Tibial nerve (tissue), 4 donors: ENCODE results near the gene PPP6C.

Experiments used
- EP300 ChIP-seq, 2 donors: sonication (generic); formaldehyde crosslinking; IDR thresholded peaks; one replicate each; pipeline ENCODE4 v1.6.1; 2017; ENCODE audit warnings: antibody characterized with exemption in 2 of 2, mild to moderate bottlenecking in 1 of 2
- POLR2A ChIP-seq, 2 donors: fragments of 450-650 bp; IDR thresholded peaks; one replicate each; pipeline ENCODE4 v1.6.1; 2017; ENCODE audit warnings: antibody characterized with exemption in 2 of 2, mild to moderate bottlenecking in 2 of 2, moderate library complexity in 2 of 2
- TF ChIP-seq, protein P1 (sequence below), 5 experiments: fragments of 200-600 bp in 3 of 5; fragments of 450-650 bp in 2 of 5; sonication (generic) in 3 of 5; IDR thresholded peaks; one replicate each; pipeline ENCODE4 v1.5.1; 2016 to 2019; ENCODE audit warnings: antibody characterized with exemption in 5 of 5, mild to moderate bottlenecking in 3 of 5, moderate library complexity in 2 of 5

DNA sequence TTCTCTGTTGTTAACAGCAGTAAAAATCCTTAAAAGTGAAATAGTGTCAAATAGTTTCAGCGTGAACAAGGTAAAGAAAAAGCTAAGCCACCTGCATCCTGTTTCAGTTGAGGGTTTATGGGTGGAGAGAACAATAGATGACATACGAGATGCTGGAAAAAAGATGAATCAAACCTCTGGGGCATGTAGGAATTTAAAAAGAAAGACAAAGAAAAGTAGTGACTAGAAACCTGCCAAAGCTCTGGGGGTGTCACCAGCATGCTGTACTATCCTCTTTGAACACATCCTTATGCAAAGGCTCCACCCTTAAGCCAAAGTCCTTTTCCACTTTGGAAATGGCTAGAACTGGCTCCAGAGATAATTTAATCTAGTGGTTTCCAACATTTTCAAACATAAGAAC lies 68.5 kb downstream of the PPP6C start:
- TF ChIP-seq, protein P1, sequence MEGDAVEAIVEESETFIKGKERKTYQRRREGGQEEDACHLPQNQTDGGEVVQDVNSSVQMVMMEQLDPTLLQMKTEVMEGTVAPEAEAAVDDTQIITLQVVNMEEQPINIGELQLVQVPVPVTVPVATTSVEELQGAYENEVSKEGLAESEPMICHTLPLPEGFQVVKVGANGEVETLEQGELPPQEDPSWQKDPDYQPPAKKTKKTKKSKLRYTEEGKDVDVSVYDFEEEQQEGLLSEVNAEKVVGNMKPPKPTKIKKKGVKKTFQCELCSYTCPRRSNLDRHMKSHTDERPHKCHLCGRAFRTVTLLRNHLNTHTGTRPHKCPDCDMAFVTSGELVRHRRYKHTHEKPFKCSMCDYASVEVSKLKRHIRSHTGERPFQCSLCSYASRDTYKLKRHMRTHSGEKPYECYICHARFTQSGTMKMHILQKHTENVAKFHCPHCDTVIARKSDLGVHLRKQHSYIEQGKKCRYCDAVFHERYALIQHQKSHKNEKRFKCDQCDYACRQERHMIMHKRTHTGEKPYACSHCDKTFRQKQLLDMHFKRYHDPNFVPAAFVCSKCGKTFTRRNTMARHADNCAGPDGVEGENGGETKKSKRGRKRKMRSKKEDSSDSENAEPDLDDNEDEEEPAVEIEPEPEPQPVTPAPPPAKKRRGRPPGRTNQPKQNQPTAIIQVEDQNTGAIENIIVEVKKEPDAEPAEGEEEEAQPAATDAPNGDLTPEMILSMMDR (IDR thresholded peaks at IDR 0.05), result no peak
- TF ChIP-seq POLR2A (IDR thresholded peaks at IDR 0.05) (no peak), EP300 (IDR thresholded peaks at IDR 0.05) (no peak)
